T-helper 9 cell (primary cell): Measurements from ENCODE around the gene KRTAP9-3.
"Not testable (repeated sequence)": the region's sequence is repeated elsewhere in the genome, so short reads cannot be mapped to it uniquely, and the experiment has no call there.

Experiments used
- DNase-seq: peaks from one replicate; pipeline ENCODE4 v3.0.0-alpha.2; 2020

Gene KRTAP9-3

DNA sequence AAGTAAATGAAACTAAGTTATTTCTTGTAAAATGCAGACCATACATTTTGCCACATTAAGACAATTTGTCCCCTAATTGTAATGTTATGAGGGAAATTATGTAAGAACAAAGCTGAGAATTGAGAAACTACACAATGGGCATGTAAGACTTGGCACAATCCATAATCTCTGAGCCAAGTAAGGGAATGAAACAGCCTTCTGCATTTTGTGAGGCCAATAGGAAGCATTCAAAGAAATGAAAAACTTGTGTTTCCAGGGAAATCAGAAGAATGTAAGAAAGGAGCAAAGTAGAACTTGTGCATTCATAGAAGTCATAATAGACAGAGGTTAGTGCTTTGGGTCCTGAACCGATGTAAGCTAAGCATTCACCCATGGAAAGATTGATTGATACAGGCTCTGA is 19.0 kb downstream of the KRTAP9-3 start:
- no peak for DNase-seq

DNA sequence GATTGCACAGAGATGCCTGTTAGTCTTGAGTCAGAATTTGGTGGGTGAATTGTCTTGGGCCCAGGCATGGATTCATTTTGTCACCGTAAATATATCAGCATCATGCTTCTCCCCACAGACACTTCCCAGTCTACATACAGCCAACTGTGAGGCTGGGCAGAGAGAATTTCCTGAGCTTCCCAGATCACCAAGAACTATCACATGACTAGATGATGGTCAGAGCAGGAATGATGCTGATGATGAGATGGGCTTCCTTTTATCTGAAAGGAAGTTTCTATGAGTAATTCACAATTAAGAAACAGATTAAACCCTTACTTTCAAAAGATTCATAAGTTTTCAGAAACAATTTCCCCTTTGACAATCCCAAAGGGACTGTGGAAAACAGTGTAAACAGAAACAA is 22.6 kb downstream of the KRTAP9-3 start:
- DNase-seq: no peak

DNA sequence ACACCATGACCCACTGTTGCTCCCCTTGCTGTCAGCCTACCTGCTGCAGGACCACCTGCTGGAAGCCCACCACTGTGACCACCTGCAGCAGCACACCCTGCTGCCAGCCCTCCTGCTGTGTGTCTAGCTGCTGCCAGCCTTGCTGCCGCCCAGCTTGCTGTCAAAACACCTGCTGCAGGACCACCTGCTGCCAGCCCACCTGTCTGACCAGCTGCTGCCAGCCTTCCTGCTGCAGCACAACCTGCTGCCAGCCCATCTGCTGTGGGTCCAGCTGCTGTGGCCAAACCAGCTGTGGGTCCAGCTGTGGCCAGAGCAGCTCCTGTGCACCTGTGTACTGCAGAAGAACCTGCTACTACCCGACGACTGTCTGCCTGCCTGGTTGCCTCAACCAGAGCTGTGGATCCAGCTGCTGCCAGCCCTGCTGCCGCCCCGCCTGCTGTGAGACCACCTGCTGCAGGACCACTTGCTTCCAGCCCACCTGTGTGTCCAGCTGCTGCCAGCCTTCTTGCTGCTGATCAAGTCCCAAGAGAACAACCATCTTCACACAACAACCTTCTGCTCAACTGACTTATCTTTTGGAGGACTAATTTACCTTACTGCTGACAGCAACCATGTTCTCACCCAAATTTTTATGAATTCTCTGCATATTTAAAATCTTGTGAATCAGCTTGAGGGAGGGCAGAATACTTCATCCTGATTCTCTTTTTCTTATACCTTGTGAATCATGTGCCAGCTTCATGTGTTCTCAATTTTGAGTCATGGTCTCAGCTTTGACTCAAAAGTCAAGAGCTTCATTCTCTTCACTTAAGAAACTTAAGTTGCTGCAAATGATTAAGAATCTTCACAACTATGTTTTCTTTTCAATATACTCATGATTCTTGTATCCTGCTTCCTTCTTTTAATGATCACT is 23.4 kb downstream of the KRTAP9-3 start, which contains the start of gene KRTAP9-9:
TSS of gene KRTAP9-9 (plus strand) at position 4 of the 910 bp plus-strand sequence.
- not testable (repeated sequence) for DNase-seq

DNA sequence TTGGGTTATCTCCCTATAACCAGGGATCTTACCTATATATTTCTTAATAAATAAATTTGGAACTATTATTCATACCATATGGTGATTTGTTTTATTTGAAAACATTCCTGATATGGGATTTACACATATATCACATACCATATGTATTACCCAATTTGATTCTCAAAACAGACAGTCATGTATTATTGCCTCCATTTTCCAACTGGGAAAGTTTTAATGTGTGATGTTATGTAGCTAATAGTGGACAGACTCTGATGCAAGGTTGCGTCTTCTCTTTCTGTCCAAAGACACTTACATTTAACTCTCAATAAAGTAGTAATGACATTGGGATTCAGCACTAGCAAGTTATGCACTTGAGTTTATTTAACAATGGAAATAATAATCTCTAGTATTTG is 24.0 kb downstream of the KRTAP9-3 start:
- DNase-seq: no peak

DNA sequence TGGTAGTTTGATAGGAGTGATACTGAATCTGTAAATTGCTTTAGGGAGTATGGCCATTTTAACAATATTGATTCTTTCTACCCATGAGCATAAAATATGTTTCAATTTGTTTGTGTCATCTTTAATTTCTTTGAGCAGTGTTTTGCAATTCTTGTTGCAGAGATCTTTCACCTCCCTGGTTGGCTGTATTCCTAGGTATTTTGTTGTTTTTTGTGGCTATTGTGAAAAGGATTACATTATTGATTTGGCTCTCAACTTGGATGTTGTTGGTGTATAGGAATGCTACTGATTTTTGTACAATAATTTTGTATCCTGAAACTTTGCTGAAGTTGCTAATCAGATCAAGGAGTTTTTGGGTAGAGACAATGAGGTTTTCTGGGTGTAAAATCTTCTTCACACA is 26.2 kb downstream of the KRTAP9-3 start:
- DNase-seq: no peak

DNA sequence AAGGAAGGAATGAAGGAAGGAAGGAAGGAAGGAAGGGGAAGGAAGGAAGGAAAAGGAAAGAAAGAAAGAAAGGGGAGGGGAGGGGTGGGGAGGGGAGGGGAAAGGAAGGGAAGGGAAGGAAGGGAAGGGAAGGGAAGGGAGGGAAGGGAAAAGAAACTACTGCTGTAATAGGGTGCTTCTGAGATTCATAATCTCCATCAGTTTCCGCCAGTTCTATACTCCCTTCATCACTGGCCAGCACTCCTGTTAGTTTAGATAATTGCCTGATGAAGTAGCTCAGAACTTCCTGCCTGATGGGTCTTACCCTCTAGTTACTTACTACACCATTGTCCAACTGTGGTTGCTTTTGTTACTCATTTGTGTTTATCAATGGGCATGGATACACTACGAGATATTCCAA is 31.0 kb downstream of the KRTAP9-3 start:
- DNase-seq: no peak

DNA sequence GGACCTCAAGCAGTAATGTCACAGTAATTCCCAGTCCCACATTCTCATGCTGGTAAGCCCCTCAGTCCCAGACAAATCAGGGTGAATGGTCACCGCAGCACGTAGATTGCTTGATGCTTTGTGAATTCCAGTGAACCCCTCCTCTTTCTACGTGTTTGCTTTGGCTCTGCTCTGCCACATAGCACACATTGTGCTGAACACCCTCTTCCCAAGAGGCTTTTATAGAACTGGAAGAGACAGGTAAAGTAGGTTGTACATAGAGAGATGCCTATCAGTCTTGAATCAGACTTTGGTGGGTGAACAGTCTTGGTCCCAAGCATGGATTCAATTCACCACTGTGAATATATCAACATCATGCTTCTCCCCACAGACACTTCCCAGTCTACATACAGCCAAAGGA is 32.4 kb downstream of the KRTAP9-3 start:
- no peak for DNase-seq

DNA sequence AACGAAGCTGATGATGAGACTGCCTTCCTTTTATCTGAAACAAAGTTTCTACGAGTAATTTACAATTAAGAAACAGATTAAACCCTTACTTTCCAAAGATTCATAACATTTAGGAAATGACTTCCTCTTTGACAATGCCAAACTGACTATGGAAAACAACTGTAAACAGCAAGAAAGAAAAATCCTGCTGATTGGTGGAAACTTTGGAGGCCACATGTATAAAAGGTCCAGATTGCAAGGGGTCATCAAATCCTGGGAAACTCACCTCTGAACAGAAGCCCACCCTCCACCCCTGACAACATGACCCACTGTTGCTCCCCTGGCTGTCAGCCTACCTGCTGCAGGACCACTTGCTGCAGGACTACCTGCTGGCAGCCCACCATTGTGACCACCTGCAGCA is 32.8 kb downstream of the KRTAP9-3 start, which contains the start of gene KRTAP9-6:
TSS of gene KRTAP9-6 (plus strand) at position 301 of the 400 bp plus-strand sequence. CDS start at position 301, 0 bp downstream.
- DNase-seq: no peak

- no peak for DNase-seq
These were observed 35.5 kb downstream of the KRTAP9-3 start for GRCh38 chr17:41267711-41268110.

DNA sequence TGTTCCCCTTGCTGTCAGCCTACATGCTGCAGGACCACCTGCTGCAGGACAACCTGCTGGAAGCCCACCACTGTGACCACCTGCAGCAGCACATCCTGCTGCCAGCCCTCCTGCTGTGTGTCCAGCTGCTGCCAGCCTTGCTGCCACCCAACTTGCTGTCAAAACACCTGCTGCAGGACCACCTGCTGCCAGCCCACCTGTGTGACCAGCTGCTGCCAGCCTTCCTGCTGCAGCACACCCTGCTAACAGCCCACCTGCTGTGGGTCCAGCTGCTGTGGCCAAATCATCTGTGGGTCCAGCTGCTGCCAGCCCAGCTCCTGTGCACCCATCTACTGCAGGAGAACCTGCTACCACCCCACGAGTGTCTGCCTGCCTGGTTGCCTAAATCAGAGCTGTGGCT is 39.1 kb downstream of the KRTAP9-3 start:
- DNase-seq: not testable (repeated sequence)

- DNase-seq: no peak
These were observed 39.6 kb downstream of the KRTAP9-3 start for GRCh38 chr17:41271858-41272257.

- DNase-seq: not testable (repeated sequence)
These were observed 43.5 kb downstream of the KRTAP9-3 start, which contains the start of gene KRTAP9-7 for GRCh38 chr17:41275648-41276190. Gene KRTAP9-7 (plus strand): TSS chr17:41275698. CDS start chr17:41275698, 0 bp downstream.

GRCh38 chr17:41278176-41278955 is 46.1 kb downstream of the KRTAP9-3 start:
- no peak for DNase-seq
